HUDEP-2 (cell line): Measurements from ENCODE around the gene IGFL3.

Experiments used
- DNase-seq, 76 experiments: peaks; one replicate each; lab custom pipeline; 2025; ENCODE audit not compliant: unreplicated experiment in 76 of 76; lab: John Stamatoyannopoulos, UW

IGFL3 gene

DNA sequence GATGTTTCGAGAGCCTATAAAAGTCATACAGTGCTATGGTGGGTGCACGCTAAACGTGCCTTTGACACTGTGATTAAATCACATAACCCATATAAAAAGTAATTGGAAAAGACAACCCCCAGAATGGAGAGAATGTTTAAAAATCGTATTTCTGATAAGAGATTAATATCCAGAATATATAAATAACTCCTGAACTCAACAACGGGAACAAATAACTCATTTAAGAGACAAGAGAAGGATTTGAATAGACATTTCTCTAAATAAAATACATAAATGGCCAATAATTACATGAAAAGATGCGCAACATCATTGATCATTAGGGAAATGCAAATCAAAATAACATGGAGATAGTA lies 46.7 kb downstream of the IGFL3 start:
- DNase-seq = peak in 1 of 76 experiments; percentile 13

DNA sequence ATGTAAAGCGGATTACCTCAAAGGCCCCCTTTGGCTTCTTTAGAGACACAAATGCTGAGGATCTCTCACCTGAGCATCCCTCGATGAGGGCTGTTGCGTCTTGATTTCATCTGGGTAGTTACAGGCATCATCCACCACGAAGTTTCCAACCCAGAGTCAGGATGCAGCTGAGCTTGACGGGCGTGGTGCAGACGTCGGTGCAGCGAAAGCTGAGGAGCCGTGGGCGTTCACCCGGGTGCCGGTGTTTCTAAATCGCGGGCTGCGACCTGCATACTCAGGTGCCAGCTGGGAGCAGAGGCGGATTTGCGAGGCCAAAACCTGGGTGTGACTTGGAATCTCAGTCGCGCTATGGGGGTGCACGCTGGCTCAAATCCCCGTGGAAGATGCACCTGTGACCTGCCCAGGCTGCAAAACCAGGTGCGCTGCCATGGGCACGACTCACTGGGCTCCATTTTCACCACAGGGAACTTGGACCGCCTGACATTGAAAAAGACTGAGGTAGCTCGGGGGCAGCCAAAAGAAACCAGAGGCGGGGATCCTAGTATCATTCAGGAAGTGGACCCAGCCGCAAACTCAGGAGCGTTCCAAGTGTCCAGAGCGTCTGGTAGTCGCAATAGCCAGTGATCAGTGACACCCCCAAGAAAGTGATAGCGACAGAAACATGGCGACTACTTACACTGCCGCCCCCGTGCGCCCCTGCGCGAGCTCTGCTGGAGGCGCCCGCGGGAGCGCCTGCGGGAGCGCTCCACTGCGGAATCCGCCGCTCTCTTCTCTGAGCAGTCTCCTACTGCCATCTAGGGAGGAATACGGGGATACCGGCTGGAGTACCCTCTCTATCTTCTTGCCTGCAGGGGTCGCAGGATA lies 47.3 kb downstream of the IGFL3 start:
- DNase-seq = peak in 60 of 76 experiments; percentile 8 to 78 (median 45)

DNA sequence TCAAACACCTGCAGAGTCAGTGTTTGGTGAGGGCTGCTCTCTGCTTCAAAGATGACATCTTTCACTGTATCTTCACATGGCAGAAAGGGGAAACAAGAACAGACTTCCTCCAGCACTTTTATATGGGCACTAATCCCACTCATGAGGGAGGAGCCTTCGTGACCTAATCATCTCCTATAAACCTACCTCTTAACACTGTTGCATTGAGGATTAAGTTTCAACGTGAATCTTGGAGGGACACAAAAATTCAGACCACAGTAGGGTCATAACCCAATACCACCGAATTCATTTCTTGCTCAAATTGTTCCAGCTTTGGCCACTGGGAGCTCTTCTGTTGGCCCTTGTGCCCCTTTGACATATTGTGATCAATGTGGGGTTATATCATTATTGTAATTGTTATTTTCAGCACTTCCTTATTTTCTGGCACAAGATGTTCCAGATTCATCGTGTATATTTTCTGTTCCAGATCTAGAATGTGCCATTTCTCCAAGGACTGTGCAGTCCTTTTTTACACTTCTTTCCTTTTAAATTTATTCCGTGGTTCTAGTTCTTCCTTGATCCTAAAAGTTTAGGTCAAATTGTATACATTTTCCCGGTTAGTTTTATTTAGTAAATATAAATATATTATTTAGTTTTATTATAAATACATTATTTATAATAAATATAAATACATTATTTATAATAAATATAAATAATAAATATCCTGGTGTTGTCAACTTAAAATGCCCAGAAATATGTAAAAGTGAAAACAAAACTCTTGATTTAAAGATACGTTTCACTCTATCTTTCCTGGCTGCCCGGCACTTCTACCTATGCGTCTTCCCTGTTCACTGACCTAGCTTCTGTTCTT lies 48.2 kb downstream of the IGFL3 start:
- no peak for DNase-seq

DNA sequence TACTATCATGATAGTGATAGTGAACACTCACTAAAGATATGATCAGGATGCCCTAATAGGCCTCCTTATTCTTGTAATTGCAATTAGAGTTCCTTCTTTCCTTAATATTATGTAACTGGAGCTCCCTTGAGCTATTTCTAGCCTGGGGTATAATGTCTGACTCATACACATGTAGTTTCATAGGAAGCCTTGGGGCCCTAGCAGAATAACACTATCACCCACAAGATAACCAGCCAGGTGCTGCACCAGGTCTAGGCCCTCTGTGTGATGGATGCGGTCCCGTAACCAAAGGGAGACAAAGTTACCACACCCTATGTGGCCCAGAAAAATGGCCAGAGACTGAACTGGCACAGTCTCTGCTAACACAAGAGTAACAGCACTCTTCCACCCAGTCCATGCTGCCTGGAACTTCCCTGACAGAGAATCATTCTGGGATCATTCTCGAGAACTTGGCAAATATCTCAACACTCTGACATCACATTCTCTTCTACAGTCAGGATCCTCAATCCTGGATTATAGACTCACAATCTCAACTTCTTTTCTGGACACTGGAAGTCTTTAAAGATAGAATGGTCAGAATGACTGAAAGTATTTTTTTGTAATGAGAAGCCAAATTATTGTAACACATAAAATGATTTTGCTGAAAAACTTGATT lies 51.1 kb downstream of the IGFL3 start:
- no peak for DNase-seq
